Activated T-helper 2 cell treated with anti-CD3 and anti-CD28 coated beads, Interferon-gamma antibody, Interleukin-2, Interleukin-4, amounts not matched to agents 10 μg/mL and 5 μg/mL and 100 μg/mL, durations not matched to agents 14 hours and 24 hours and 36 hours (primary cell): ENCODE results near the gene CIRBP. TPM values are rescaled to one million over a fixed set of nuclear protein-coding genes. Genes with fewer than 3 reads are reported as not detected.
A peak's percentile ranks its signal among the peaks of the same experiment; 100 is the strongest.

Experiments used
- DNase-seq: peaks from one replicate; pipeline ENCODE4 v3.0.0; 2021; ENCODE audit warnings: low spot score
- H3K27ac Mint-ChIP-seq: one replicate; pipeline ENCODE4 v1.8.0; 2021; ENCODE audit warnings: mixed read lengths
- H3K27me3 Mint-ChIP-seq: one replicate; pipeline ENCODE4 v1.8.0; 2021; ENCODE audit warnings: low read depth, mixed read lengths
- H3K36me3 Mint-ChIP-seq: one replicate; pipeline ENCODE4 v1.8.0; 2021; ENCODE audit warnings: low read depth, mixed read lengths
- H3K4me1 Mint-ChIP-seq: one replicate; pipeline ENCODE4 v1.8.0; 2021; ENCODE audit warnings: low read depth, mixed read lengths
- H3K4me3 Mint-ChIP-seq: one replicate; pipeline ENCODE4 v1.8.0; 2021; ENCODE audit warnings: low read depth, mild to moderate bottlenecking, moderate library complexity, mixed read lengths
- H3K9me3 Mint-ChIP-seq: one replicate; pipeline ENCODE4 v1.8.0; 2021; ENCODE audit warnings: mixed read lengths
- intact Hi-C: fragments of 100-400 bp; cut with micrococcal nuclease; formaldehyde crosslinking; loops from one replicate; pipeline ENCODE4 v1.15.1; 2023
- total RNA-seq: library from RNA; stranded (reverse); gene quantifications from 2 replicates; pipeline ENCODE4 v1.2.3, GENCODE V29; 2022

Gene CIRBP
- total RNA-seq, 1 donor from 2014 or later = 226 TPM

GRCh38 chr19:1279782-1280341 lies 10.7 kb downstream of the CIRBP start:
- H3K4me1 Mint-ChIP-seq = peaks cover 12% of the 10 kb centered on the region
- peak overlapping the region; percentile 47 for H3K4me3 Mint-ChIP-seq
- peaks cover 14% of the 10 kb centered on the region for H3K27me3 Mint-ChIP-seq
- H3K27ac Mint-ChIP-seq = no peak overlapping the region
- DNase-seq = peak; percentile 75
- H3K9me3 Mint-ChIP-seq = no peaks in the 10 kb centered on the region
- intact Hi-C loops = loop anchor here (5.0 to 10.0 kb wide), 4 partner anchors 82 to 235 kb away; partner anchors contain the start of genes ADAMTSL5, DAZAP1, GAMT and NDUFS7
- H3K36me3 Mint-ChIP-seq = peaks cover 34% of the 10 kb centered on the region

- peaks cover 18% of the 10 kb centered on the region for H3K27me3 Mint-ChIP-seq
- H3K27ac Mint-ChIP-seq = no peak overlapping the region
- no peak for DNase-seq
- H3K36me3 Mint-ChIP-seq = peaks cover 30% of the 10 kb centered on the region
- H3K4me1 Mint-ChIP-seq = peaks cover 12% of the 10 kb centered on the region
- H3K4me3 Mint-ChIP-seq = no peak overlapping the region
- intact Hi-C loops = loop anchor here (5.0 kb wide), 1 partner anchor 81 kb away; no protein-coding TSS in a partner anchor
- H3K9me3 Mint-ChIP-seq = no peaks in the 10 kb centered on the region
Measured at GRCh38 chr19:1280636-1281568, 11.8 kb downstream of the CIRBP start.

GRCh38 chr19:1281569-1282287 lies 12.6 kb downstream of the CIRBP start:
- H3K27ac Mint-ChIP-seq = no peak overlapping the region
- no peak overlapping the region for H3K4me3 Mint-ChIP-seq
- peaks cover 21% of the 10 kb centered on the region for H3K27me3 Mint-ChIP-seq
- H3K9me3 Mint-ChIP-seq = no peaks in the 10 kb centered on the region
- peaks cover 9% of the 10 kb centered on the region for H3K4me1 Mint-ChIP-seq
- H3K36me3 Mint-ChIP-seq = peaks cover 27% of the 10 kb centered on the region
- intact Hi-C loops = loop anchor here (5.0 kb wide), 1 partner anchor 81 kb away; no protein-coding TSS in a partner anchor
- DNase-seq = no peak

- Mint-ChIP-seq H3K36me3 (peaks cover 23% of the 10 kb centered on the region), H3K27ac (no peak overlapping the region), H3K4me1 (peaks cover 8% of the 10 kb centered on the region), H3K9me3 (no peaks in the 10 kb centered on the region), H3K27me3 (peaks cover 22% of the 10 kb centered on the region), H3K4me3 (no peak overlapping the region)
- no peak for DNase-seq
- intact Hi-C loops = loop anchor here (5.0 kb wide), 1 partner anchor 80 kb away; no protein-coding TSS in a partner anchor
Measured at GRCh38 chr19:1282588-1283206, 13.6 kb downstream of the CIRBP start.

GRCh38 chr19:1283207-1283916 lies 14.2 kb downstream of the CIRBP start:
- H3K36me3 Mint-ChIP-seq = peaks cover 19% of the 10 kb centered on the region
- DNase-seq = no peak
- intact Hi-C loops = loop anchor here (5.0 kb wide), 1 partner anchor 79 kb away; no protein-coding TSS in a partner anchor
- H3K27me3 Mint-ChIP-seq = peaks cover 22% of the 10 kb centered on the region
- no peak overlapping the region for H3K27ac Mint-ChIP-seq
- H3K9me3 Mint-ChIP-seq = no peaks in the 10 kb centered on the region
- no peak overlapping the region for H3K4me3 Mint-ChIP-seq
- H3K4me1 Mint-ChIP-seq = peaks cover 6% of the 10 kb centered on the region

- intact Hi-C loops = loop anchor here (5.0 kb wide), 1 partner anchor 78 kb away; no protein-coding TSS in a partner anchor
- H3K4me3 Mint-ChIP-seq = no peak overlapping the region
Measured at GRCh38 chr19:1283917-1284292, 14.8 kb downstream of the CIRBP start.

GRCh38 chr19:1284293-1284978 lies 15.3 kb downstream of the CIRBP start:
- DNase-seq = no peak
- Mint-ChIP-seq H3K4me1 (peaks cover 6% of the 10 kb centered on the region), H3K4me3 (peak overlapping the region; percentile 22), H3K27me3 (peaks cover 22% of the 10 kb centered on the region), H3K9me3 (no peaks in the 10 kb centered on the region), H3K27ac (no peak overlapping the region), H3K36me3 (peaks cover 11% of the 10 kb centered on the region)
- intact Hi-C loops = loop anchor here (5.0 kb wide), 1 partner anchor 78 kb away; no protein-coding TSS in a partner anchor

More at GRCh38 chr19:1283917-1284292, 14.8 kb downstream of the CIRBP start:
- no peak for DNase-seq
- H3K9me3 Mint-ChIP-seq = no peaks in the 10 kb centered on the region
- peaks cover 22% of the 10 kb centered on the region for H3K27me3 Mint-ChIP-seq
- peaks cover 6% of the 10 kb centered on the region for H3K4me1 Mint-ChIP-seq
- H3K36me3 Mint-ChIP-seq = peaks cover 17% of the 10 kb centered on the region
- no peak overlapping the region for H3K27ac Mint-ChIP-seq

- Mint-ChIP-seq H3K36me3 (peaks cover 4% of the 10 kb centered on the region), H3K9me3 (no peaks in the 10 kb centered on the region), H3K27me3 (peaks cover 22% of the 10 kb centered on the region), H3K4me3 (peak overlapping the region; percentile 22), H3K4me1 (no peaks in the 10 kb centered on the region), H3K27ac (no peak overlapping the region)
- DNase-seq = no peak
- intact Hi-C loops = loop anchor here (5.0 kb wide), 1 partner anchor 77 kb away; no protein-coding TSS in a partner anchor
Measured at GRCh38 chr19:1284979-1285736, 16.0 kb downstream of the CIRBP start.

GRCh38 chr19:1285737-1286360 lies 16.7 kb downstream of the CIRBP start, which contains the start of gene EFNA2:
EFNA2 (plus strand) TSS chr19:1285873; CDS start chr19:1286169, 296 bp downstream.
- intact Hi-C loops = no loop called here
- H3K4me3 Mint-ChIP-seq = peak within 1 kb of the TSS; percentile 22

GRCh38 chr19:1286487-1287353 lies 17.6 kb downstream of the CIRBP start:
- intact Hi-C loops = no loop called here
- H3K27ac Mint-ChIP-seq = no peak overlapping the region
- DNase-seq = no peak
- H3K27me3 Mint-ChIP-seq = peaks cover 20% of the 10 kb centered on the region
- H3K9me3 Mint-ChIP-seq = no peaks in the 10 kb centered on the region
- no peaks in the 10 kb centered on the region for H3K4me1 Mint-ChIP-seq
- no peaks in the 10 kb centered on the region for H3K36me3 Mint-ChIP-seq
- H3K4me3 Mint-ChIP-seq = peak overlapping the region; percentile 15

More at GRCh38 chr19:1285737-1286360, 16.7 kb downstream of the CIRBP start, which contains the start of gene EFNA2:
- DNase-seq = no peak
- no peak within 1 kb of the TSS for H3K27ac Mint-ChIP-seq
- H3K27me3 Mint-ChIP-seq = peaks cover 22% of the 10 kb centered on the region
- no peaks in the 10 kb centered on the region for H3K4me1 Mint-ChIP-seq
- H3K9me3 Mint-ChIP-seq = no peaks in the 10 kb centered on the region
- no peaks in the 10 kb centered on the region for H3K36me3 Mint-ChIP-seq
